ENCODE measurements around the gene TOP1.

The TOP1 gene

DNA sequence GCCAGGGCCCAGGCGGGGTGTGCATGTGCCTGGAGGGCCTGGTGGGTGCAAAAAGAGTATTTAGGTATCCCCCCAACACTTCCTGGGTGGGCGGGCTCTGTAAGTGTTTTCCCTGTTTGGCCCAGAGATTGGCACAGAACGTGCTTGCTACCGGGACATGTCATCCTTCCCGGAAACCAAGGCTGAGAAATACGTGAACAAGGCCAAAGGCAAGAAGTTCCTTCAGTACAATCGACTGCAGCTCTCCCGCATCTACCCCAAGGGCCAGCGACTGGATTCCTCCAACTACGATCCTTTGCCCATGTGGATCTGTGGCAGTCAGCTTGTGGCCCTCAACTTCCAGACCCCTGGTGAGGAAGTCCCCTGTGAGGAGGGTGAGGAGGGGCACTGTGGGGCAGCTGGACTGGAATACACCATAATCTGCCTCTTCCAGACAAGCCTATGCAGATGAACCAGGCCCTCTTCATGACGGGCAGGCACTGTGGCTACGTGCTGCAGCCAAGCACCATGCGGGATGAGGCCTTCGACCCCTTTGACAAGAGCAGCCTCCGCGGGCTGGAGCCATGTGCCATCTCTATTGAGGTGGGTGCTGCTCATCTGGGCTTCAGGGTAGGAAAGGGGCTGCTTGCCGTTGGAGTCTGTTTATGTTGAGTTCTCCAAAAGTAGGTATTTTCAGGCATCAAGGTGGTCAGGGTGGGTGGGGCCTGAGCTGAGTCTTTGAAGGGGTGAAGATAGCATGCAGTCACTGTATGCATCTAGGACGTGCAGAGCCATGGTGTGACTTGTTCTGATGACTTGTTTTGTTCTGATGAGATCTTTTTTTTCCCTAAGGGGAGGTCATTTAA lies 143.9 kb downstream of the TOP1 start:
- no peak for DNase-seq (ENCODE audit: low read depth)
- TF ChIP-seq, protein P1, sequence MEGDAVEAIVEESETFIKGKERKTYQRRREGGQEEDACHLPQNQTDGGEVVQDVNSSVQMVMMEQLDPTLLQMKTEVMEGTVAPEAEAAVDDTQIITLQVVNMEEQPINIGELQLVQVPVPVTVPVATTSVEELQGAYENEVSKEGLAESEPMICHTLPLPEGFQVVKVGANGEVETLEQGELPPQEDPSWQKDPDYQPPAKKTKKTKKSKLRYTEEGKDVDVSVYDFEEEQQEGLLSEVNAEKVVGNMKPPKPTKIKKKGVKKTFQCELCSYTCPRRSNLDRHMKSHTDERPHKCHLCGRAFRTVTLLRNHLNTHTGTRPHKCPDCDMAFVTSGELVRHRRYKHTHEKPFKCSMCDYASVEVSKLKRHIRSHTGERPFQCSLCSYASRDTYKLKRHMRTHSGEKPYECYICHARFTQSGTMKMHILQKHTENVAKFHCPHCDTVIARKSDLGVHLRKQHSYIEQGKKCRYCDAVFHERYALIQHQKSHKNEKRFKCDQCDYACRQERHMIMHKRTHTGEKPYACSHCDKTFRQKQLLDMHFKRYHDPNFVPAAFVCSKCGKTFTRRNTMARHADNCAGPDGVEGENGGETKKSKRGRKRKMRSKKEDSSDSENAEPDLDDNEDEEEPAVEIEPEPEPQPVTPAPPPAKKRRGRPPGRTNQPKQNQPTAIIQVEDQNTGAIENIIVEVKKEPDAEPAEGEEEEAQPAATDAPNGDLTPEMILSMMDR (IDR thresholded peaks at IDR 0.05; ENCODE audit: control insufficient read depth, insufficient read depth, low read depth, low read length, missing control alignments), result no peak
- no peak overlapping the region for H3K4me3 ChIP-seq (ENCODE audit: control insufficient read depth, low read depth, low read length)

DNA sequence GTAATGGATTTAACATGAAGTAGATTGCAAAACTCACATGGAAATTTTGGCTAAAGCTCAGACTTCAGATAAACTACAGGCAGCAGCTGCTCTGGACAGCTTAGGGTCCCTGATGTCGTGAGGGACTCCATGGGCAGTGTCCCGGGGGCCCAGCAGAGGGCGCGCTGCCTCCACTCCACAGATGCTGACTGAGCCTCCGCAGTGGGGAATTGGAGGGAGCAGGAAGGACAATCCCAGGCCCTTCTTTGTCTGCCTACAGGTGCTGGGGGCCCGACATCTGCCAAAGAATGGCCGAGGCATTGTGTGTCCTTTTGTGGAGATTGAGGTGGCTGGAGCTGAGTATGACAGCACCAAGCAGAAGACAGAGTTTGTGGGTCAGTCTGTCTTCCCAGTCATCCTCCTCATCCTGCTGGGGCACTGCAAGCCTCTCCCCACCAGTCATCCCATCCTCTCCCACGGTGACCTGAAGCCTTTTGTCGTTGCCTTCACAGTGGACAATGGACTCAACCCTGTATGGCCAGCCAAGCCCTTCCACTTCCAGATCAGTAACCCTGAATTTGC lies 144.6 kb downstream of the TOP1 start:
- no peak overlapping the region for H3K4me3 ChIP-seq (ENCODE audit: control insufficient read depth, low read depth, low read length)
- peak; percentile 33 for DNase-seq (ENCODE audit: low read depth)
- TF ChIP-seq, protein P1 (IDR thresholded peaks at IDR 0.05; ENCODE audit: control insufficient read depth, insufficient read depth, low read depth, low read length, missing control alignments), result peak; percentile 98

DNA sequence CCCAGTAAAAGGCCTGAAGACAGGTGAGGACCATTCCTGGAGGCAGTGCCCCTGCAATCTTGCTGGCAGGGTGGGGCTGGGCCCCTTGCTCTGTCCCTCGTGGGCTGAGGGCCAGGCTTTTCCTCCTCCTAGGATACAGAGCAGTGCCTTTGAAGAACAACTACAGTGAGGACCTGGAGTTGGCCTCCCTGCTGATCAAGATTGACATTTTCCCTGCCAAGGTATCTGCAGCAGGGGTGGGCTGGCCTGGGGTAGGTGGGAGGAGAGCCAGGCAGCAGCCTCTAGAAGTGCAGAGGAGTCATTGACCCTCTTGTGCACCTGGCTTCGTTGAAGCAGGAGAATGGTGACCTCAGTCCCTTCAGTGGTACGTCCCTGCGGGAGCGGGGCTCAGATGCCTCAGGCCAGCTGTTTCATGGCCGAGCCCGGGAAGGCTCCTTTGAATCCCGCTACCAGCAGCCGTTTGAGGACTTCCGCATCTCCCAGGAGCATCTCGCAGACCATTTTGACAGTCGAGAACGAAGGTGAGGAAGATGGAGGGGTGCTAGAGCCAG lies 145.2 kb downstream of the TOP1 start:
- TF ChIP-seq, protein P1 (IDR thresholded peaks at IDR 0.05; ENCODE audit: control insufficient read depth, insufficient read depth, low read depth, low read length, missing control alignments), result no peak
- no peak overlapping the region for H3K4me3 ChIP-seq (ENCODE audit: control insufficient read depth, low read depth, low read length)
- DNase-seq (ENCODE audit: low read depth), result no peak
